ENCODE results near the gene CYB561D1.

GRCh38 chr1:109468903-109469302, 25.0 kb upstream of the CYB561D1 start:
- TF ChIP-seq CTCF (IDR thresholded peaks at IDR 0.05) (no peak), POLR2A (IDR thresholded peaks at IDR 0.05) (no peak)
